IMR-90 (cell line): Measurements from ENCODE around the gene CYB561A3. TPM values are rescaled to one million over a fixed set of nuclear protein-coding genes. Genes with fewer than 3 reads are reported as not detected.

Experiments used
- ATAC-seq: fragments of 200-7000 bp; cut with Tn5 transposase; 2 replicates; pipeline ENCODE4 v1.9.1; 2020; ENCODE audit warnings: low read depth, mild to moderate bottlenecking, moderate library complexity
- BruUV-seq: library from RNA; stranded (reverse); fragments of 400-500 nt; replicated peaks from 2 replicates; lab custom pipeline; 2021; lab: Mats Ljungman, UMichigan
- CTCF ChIA-PET: fragments of 300-600 bp; formaldehyde crosslinking; extraction: SDS; loops from one replicate; lab custom pipeline; 2021; ENCODE audit warnings: antibody characterized with exemption; lab: Yijun Ruan, JAX
- POLR2A ChIA-PET: fragments of 300-600 bp; sonication (Branson Sonifier 250); formaldehyde crosslinking; loops from one replicate; lab custom pipeline; 2022; ENCODE audit warnings: antibody characterized with exemption; ENCODE audit not compliant: unreplicated experiment; lab: Charles Lee
- DNase-seq: peaks from one replicate; pipeline ENCODE4 v3.0.0; 2013
- H2AFZ ChIP-seq: replicated peaks from 2 replicates; pipeline ENCODE3; 2013; ENCODE audit warnings: low read length, mild to moderate bottlenecking; ENCODE audit not compliant: poor library complexity
- H2AK5ac ChIP-seq: 2 replicates; pipeline ENCODE4 v1.6.1; 2013; ENCODE audit warnings: low read depth, low read length, inconsistent platforms
- H2AK9ac ChIP-seq: replicated peaks from 2 replicates; pipeline ENCODE3; 2013; ENCODE audit warnings: mild to moderate bottlenecking, low read depth, low read length, moderate library complexity; ENCODE audit not compliant: poor library complexity
- H2BK120ac ChIP-seq: 2 replicates; pipeline ENCODE4 v1.6.1; 2013; ENCODE audit warnings: low read depth, low read length, inconsistent platforms
- H2BK15ac ChIP-seq: 3 replicates; pipeline ENCODE4 v1.6.1; 2013; ENCODE audit warnings: low read depth, low read length, inconsistent platforms
- H2BK20ac ChIP-seq: 2 replicates; pipeline ENCODE4 v1.6.1; 2013; ENCODE audit warnings: low read depth, mild to moderate bottlenecking, inconsistent platforms, low read length, moderate library complexity
- H2BK5ac ChIP-seq: 2 replicates; pipeline ENCODE4 v1.6.1; 2013; ENCODE audit warnings: mild to moderate bottlenecking, low read depth, low read length, inconsistent platforms; ENCODE audit not compliant: poor library complexity, severe bottlenecking
- H3K14ac ChIP-seq: replicated peaks from 2 replicates; pipeline ENCODE4 v1.6.1; 2013; ENCODE audit warnings: low read depth, low read length, inconsistent platforms
- H3K18ac ChIP-seq: 2 replicates; pipeline ENCODE4 v1.6.1; 2013; ENCODE audit warnings: low read depth, low read length, control low read depth
- H3K23ac ChIP-seq: 2 replicates; pipeline ENCODE4 v1.6.1; 2013; ENCODE audit warnings: low read depth, low read length, inconsistent platforms
- H3K27ac ChIP-seq: 2 replicates; pipeline ENCODE4 v1.5.1; 2013; ENCODE audit warnings: mild to moderate bottlenecking, control low read depth, low read length; ENCODE audit not compliant: insufficient read depth
- H3K27me3 ChIP-seq: 2 replicates; pipeline ENCODE4 v1.6.1; 2013; ENCODE audit warnings: low read length; ENCODE audit not compliant: control insufficient read depth, insufficient read depth
- H3K36me3 ChIP-seq: 2 replicates; pipeline ENCODE4 v1.6.1; 2013; ENCODE audit warnings: low read length, mixed read lengths; ENCODE audit not compliant: control insufficient read depth, insufficient read depth
- H3K4ac ChIP-seq: 2 replicates; pipeline ENCODE4 v1.6.1; 2013; ENCODE audit warnings: low read depth, low read length, inconsistent platforms
- H3K4me1 ChIP-seq: 2 replicates; pipeline ENCODE4 v1.6.1; 2013; ENCODE audit warnings: low read length, mixed read lengths; ENCODE audit not compliant: control insufficient read depth, insufficient read depth
- H3K4me2 ChIP-seq: 2 replicates; pipeline ENCODE4 v1.6.1; 2013; ENCODE audit warnings: low read depth, mild to moderate bottlenecking, control low read depth, low read length, moderate library complexity
- H3K4me3 ChIP-seq: 2 replicates; pipeline ENCODE4 v1.5.1; 2013; ENCODE audit warnings: low read depth, mild to moderate bottlenecking, control low read depth, low read length, moderate library complexity; ENCODE audit not compliant: insufficient read depth
- H3K56ac ChIP-seq: 2 replicates; pipeline ENCODE4 v1.6.1; 2013; ENCODE audit warnings: low read length, inconsistent platforms; ENCODE audit not compliant: insufficient read depth; ENCODE audit errors: extremely low read depth
- H3K79me1 ChIP-seq, 2 experiments: 2 replicates each; pipeline ENCODE4 v1.6.1; 2013; ENCODE audit warnings: low read length in 2 of 2, inconsistent platforms in 1 of 2, low read depth in 1 of 2
- H3K9ac ChIP-seq: 2 replicates; pipeline ENCODE4 v1.6.1; 2013; ENCODE audit warnings: low read depth, low read length, control low read depth
- H3K9me1 ChIP-seq: 2 replicates; pipeline ENCODE4 v1.6.1; 2013; ENCODE audit warnings: low read length, inconsistent platforms; ENCODE audit not compliant: insufficient read depth
- H3K9me3 ChIP-seq: 2 replicates; pipeline ENCODE4 v1.6.1; 2013; ENCODE audit warnings: low read length; ENCODE audit not compliant: control insufficient read depth, insufficient read depth
- H4K20me1 ChIP-seq: 2 replicates; pipeline ENCODE4 v1.6.1; 2013; ENCODE audit warnings: low read length, inconsistent platforms; ENCODE audit not compliant: insufficient read depth
- H4K5ac ChIP-seq: 2 replicates; pipeline ENCODE4 v1.6.1; 2013; ENCODE audit warnings: mild to moderate bottlenecking, low read depth, low read length, control low read depth
- H4K8ac ChIP-seq, 2 experiments: 2 replicates each; pipeline ENCODE4 v1.6.1; 2013; ENCODE audit warnings: low read depth in 2 of 2, low read length in 2 of 2, control low read depth in 1 of 2, inconsistent platforms in 1 of 2
- H4K91ac ChIP-seq: 2 replicates; pipeline ENCODE4 v1.6.1; 2013; ENCODE audit warnings: low read depth, low read length, inconsistent platforms; ENCODE audit not compliant: insufficient read depth
- CHD1 ChIP-seq: IDR thresholded peaks from 2 replicates; pipeline ENCODE4 v1.6.1; 2012; ENCODE audit warnings: low read depth, low read length, improper control_type of control experiment
- WGBS, 2 experiments: methylation state at CpG; one replicate each; pipeline versions ENCODE4 v1.1.5 to v1.1.7; 2013; ENCODE audit warnings: missing lambda C conversion rate in 2 of 2; ENCODE audit not compliant: insufficient read length in 1 of 2; ENCODE audit errors: extremely low coverage in 2 of 2; 5-methylcytosine and 5-hydroxymethylcytosine counted together
- dilution Hi-C: fragments of 300-500 bp; cut with HindIII; formaldehyde crosslinking; loops from one replicate; pipeline ENCODE4 v1.14.3; 2018; ENCODE audit warnings: low sequenced_read_pairs; ENCODE audit not compliant: unreplicated experiment
- in situ Hi-C: fragments of 300-500 bp; cut with MboI; formaldehyde crosslinking; loops from 3 replicates; pipeline ENCODE4 v1.14.3; 2019; ENCODE audit warnings: low sequenced_read_pairs, inconsistent platforms, mixed read lengths
- intact Hi-C: fragments of 100-400 bp; cut with micrococcal nuclease; formaldehyde crosslinking; loops from 2 replicates; pipeline ENCODE4 v1.10.0; 2022
- polyA plus RNA-seq, 3 experiments: library from polyadenylated mRNA; depleted of rRNA; stranded (reverse); fragments of >200 nt; gene quantifications; 2 replicates each; pipeline ENCODE4 v1.2.3, GENCODE V29; 2012; ENCODE audit warnings: low replicate concordance in 1 of 3
- total RNA-seq: library from RNA; depleted of rRNA; stranded (reverse); fragments of >200 nt; gene quantifications from 2 replicates; pipeline ENCODE4 v1.2.3, GENCODE V29; 2012

CYB561A3 gene
- total and polyA plus RNA-seq, 2 of the 4 experiments (the other 2 are of a cell fraction): 13.6 to 39.2 TPM

DNA sequence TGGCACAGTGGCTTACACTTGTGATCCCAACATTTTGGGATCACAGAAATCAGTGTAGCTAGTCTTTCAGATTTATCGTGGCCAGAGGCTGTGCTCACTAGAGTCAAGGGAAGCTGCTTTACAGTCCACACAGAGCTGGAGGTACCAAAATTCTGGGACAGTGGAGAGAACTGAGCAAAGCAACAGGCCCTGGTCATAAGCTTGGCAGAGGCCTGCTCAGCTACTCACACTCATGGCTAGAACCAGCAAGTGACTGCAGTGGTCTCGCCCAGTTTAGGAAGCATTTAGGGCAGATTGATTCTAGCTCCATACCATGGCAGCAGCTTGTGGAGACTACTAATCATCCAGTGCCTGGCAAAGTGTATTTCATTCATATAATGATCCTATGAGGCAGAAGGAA is 39.5 kb upstream of the CYB561A3 start:
- no peak overlapping the region for H3K4me3 ChIP-seq
- H4K20me1 ChIP-seq: 0 out of 2 replicates have a peak, but pooled peaks cover 5% of the 10 kb centered on the region
- no peak for ATAC-seq
- no peak overlapping the region for H3K56ac ChIP-seq
- POLR2A ChIA-PET: interaction anchor here (1.4 kb wide), 1 partner anchor 8 kb away, joined by 5 read pairs; the partner anchor contains the start of gene TMEM216
- no peak overlapping the region for H4K91ac ChIP-seq
- no peak overlapping the region for H3K9ac ChIP-seq
- H3K14ac ChIP-seq: no peak overlapping the region
- peaks cover 0 to 11% of the 10 kb centered on the region in 2 experiments; a peak in 2 of 4 replicates for H3K79me1 ChIP-seq
- no peak overlapping the region for H3K27ac ChIP-seq
- H2BK20ac ChIP-seq: no peak overlapping the region
- CTCF ChIA-PET: interaction anchor here (2.3 to 2.7 kb wide), 2 partner anchors 8 to 65 kb away, joined by 7 to 10 read pairs; partner anchors contain the start of gene TMEM216
- TF ChIP-seq CHD1: no peak
- H3K27me3 ChIP-seq: no peaks in the 10 kb centered on the region
- H3K4ac ChIP-seq: no peak overlapping the region
- in situ Hi-C loops (no loop called here), intact Hi-C loops (loop anchor here (5.0 kb wide), 1 partner anchor 79 kb away; no protein-coding TSS in a partner anchor), dilution Hi-C loops (no loop called here)
- 100% methylated on average over 1 of the region's 2 CpGs; no CpG with 5 or more reads in 1 of the 2 experiments for WGBS, 2 experiments
- H4K8ac ChIP-seq: peak overlapping the region in 1 of 2 experiments; percentile 25; a peak in 1 of 4 replicates
- H3K36me3 ChIP-seq: peaks cover 46% of the 10 kb centered on the region
- H2AK5ac ChIP-seq: no peak overlapping the region
- no peak overlapping the region for H2AFZ ChIP-seq
- no peak overlapping the region for H3K4me2 ChIP-seq
- no TSS peak for BruUV-seq
- H2AK9ac ChIP-seq: no peak overlapping the region
- no peak overlapping the region for H2BK120ac ChIP-seq
- H3K9me1 ChIP-seq: 0 out of 2 replicates have a peak, but pooled peaks cover 4% of the 10 kb centered on the region
- H2BK5ac ChIP-seq: no peak overlapping the region
- H2BK15ac ChIP-seq: no peak overlapping the region
- H3K23ac ChIP-seq: no peak overlapping the region
- no peaks in the 10 kb centered on the region for H3K4me1 ChIP-seq
- H3K9me3 ChIP-seq: no peaks in the 10 kb centered on the region
- DNase-seq: no peak
- no peak overlapping the region for H3K18ac ChIP-seq
- H4K5ac ChIP-seq: no peak overlapping the region
